Measurements from ENCODE around the gene PNKD. TPM values are rescaled to one million over a fixed set of nuclear protein-coding genes. Genes with fewer than 3 reads are reported as not detected.

The PNKD gene
- total RNA-seq, 1 experiment from 2014 or later, result 58.1 TPM

GRCh38 chr2:218364196-218364595 is 93.9 kb downstream of the PNKD start:
- no TSS peak for BruUV-seq (replicated peaks)
- CTCF ChIA-PET, result interaction anchor here (0.6 kb wide), 1 partner anchor 253 kb away, joined by 4 read pairs; no protein-coding TSS in a partner anchor
- Histone ChIP-seq H3K9ac (ENCODE audit: low read length) (no peak overlapping the region), H3K27me3 (ENCODE audit: insufficient read depth, low read length) (no peaks in the 10 kb centered on the region), H3K79me2 (ENCODE audit: insufficient read depth, low read length) (no peaks in the 10 kb centered on the region), H3K27ac (ENCODE audit: low read depth, low read length) (no peak overlapping the region), H2AFZ (ENCODE audit: low read depth, low read length, poor library complexity, severe bottlenecking) (no peak overlapping the region), H4K20me1 (ENCODE audit: insufficient read depth) (no peaks in the 10 kb centered on the region), H3K4me3 (replicated peaks in 1 of 2; ENCODE audit: low read depth in 1 of 2, low read length in 2 of 2) (no peak overlapping the region), H3K36me3 (ENCODE audit: control insufficient read depth in 1 of 2, insufficient read depth in 2 of 2, low read length in 2 of 2) (no peaks in the 10 kb centered on the region), H3K9me3 (ENCODE audit: control insufficient read depth in 1 of 2, insufficient read depth in 1 of 2, low read depth in 1 of 2, low read length in 2 of 2) (0 out of 4 replicates have a peak, but pooled peaks cover 0 to 8% of the 10 kb centered on the region in 2 experiments), H3K4me2 (ENCODE audit: low read length) (no peak overlapping the region), H3K4me1 (ENCODE audit: control insufficient read depth in 1 of 2, insufficient read depth in 2 of 2, low read length in 2 of 2) (peaks cover 0 to 24% of the 10 kb centered on the region in 2 experiments; a peak in 2 of 4 replicates), H3K9me2 (ENCODE audit: insufficient read depth) (no peaks in the 10 kb centered on the region)
- no peak for DNase-seq (ENCODE audit: low read depth, low spot score)
- intact Hi-C loops (cut with micrococcal nuclease), result no loop called here
- no peak for TF ChIP-seq MAX (IDR thresholded peaks at IDR 0.05)
- no peak for TF ChIP-seq SRF (IDR thresholded peaks at IDR 0.05; ENCODE audit: low read depth)
- no peak for TF ChIP-seq SIN3A (IDR thresholded peaks at IDR 0.05; ENCODE audit: low read depth)
- no peak for TF ChIP-seq POLR2A (IDR thresholded peaks at IDR 0.05; ENCODE audit: borderline replicate concordance, extremely low read depth, insufficient read depth, insufficient read length)
- TF ChIP-seq EZH2 (IDR thresholded peaks at IDR 0.05), result no peak
- no peak for TF ChIP-seq CTCF (IDR thresholded peaks at IDR 0.05 in 2 of 3, conservative IDR thresholded peaks at IDR 0.05 in 1 of 3; ENCODE audit: borderline replicate concordance in 1 of 3, insufficient read depth in 1 of 3, low read depth in 2 of 3, low read length in 2 of 3)
- TF ChIP-seq SP1 (IDR thresholded peaks at IDR 0.05; ENCODE audit: low read depth), result no peak
- TF ChIP-seq CBX3 (IDR thresholded peaks at IDR 0.05; ENCODE audit: low read depth), result no peak
- TF ChIP-seq ATF3 (IDR thresholded peaks at IDR 0.05), result no peak
- TF ChIP-seq RAD21 (IDR thresholded peaks at IDR 0.05; ENCODE audit: low read depth), result no peak
- no peak for TF ChIP-seq CEBPB (IDR thresholded peaks at IDR 0.05; ENCODE audit: low read depth)
- no peak for TF ChIP-seq TCF7L2 (IDR thresholded peaks at IDR 0.05; ENCODE audit: borderline replicate concordance, extremely low read depth, insufficient read depth, insufficient read length)
- no peak for TF ChIP-seq EZH2phosphoT487 (IDR thresholded peaks at IDR 0.05; ENCODE audit: borderline replicate concordance)
- no peak for TF ChIP-seq EGR1 (IDR thresholded peaks at IDR 0.05; ENCODE audit: low read depth)
- TF ChIP-seq POLR2AphosphoS5 (IDR thresholded peaks at IDR 0.05; ENCODE audit: low read depth, low read length), result no peak
- no peak for TF ChIP-seq ELF1 (IDR thresholded peaks at IDR 0.05; ENCODE audit: borderline replicate concordance, low read depth)
- no peak for TF ChIP-seq JUND (IDR thresholded peaks at IDR 0.05)
- no peak for TF ChIP-seq ZBTB33 (IDR thresholded peaks at IDR 0.05; ENCODE audit: extremely low read depth, insufficient replicate concordance, low read length)
- POLR2A ChIA-PET, result no interaction called here
- RAD21 ChIA-PET (ENCODE audit: low non-redundant PET in 1 of 2, low total read pairs in 2 of 2, uncharacterized antibody in 2 of 2, unreplicated experiment in 2 of 2), result no interaction called here
- no peak for ATAC-seq
